BE2C (cell line): ENCODE measurements around the gene DDX31.

Experiments
- DNase-seq: peaks from one replicate; pipeline ENCODE4 v3.0.0-alpha.2; 2020
- H3K27me3 ChIP-seq: fragments of 250-450 bp; sonication (Bioruptor Pico); 2 replicates; pipeline ENCODE4 v1.5.1; 2020; ENCODE audit warnings: mild to moderate bottlenecking
- H3K36me3 ChIP-seq: fragments of 250-450 bp; sonication (Bioruptor Pico); 2 replicates; pipeline ENCODE4 v1.5.1; 2020; ENCODE audit warnings: mild to moderate bottlenecking
- H3K4me1 ChIP-seq: fragments of 250-450 bp; sonication (Bioruptor Pico); 2 replicates; pipeline ENCODE4 v1.5.1; 2020
- H3K4me3 ChIP-seq: 2 replicates; pipeline ENCODE4 v1.5.1; 2011; ENCODE audit warnings: low read depth, low read length
- H3K9me3 ChIP-seq: fragments of 250-450 bp; sonication (Bioruptor Pico); 2 replicates; pipeline ENCODE4 v1.5.1; 2020
- TF ChIP-seq, protein P1 (sequence below): IDR thresholded peaks from 2 replicates; pipeline ENCODE4 v1.5.1; 2012; ENCODE audit warnings: mild to moderate bottlenecking, low read depth, low read length

The DDX31 gene

DNA sequence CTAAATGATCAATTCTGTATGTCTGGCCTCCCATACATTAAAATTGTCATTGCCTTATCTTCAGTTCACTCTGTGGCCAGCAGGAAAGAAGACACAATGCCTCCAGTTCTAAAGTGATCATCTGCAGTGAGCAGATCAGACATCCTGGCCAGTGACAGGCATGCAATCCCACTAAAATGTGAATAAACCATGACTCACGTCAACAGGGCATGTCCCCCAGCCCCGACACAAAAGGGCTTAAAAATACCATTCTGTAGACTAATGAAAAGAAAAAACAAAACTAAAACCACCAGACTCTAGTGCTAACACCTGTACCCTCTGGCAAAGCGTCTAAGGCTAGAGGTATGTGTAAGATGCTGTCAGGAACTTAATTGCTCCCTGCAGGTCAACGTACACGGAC lies 38.5 kb downstream of the DDX31 start:
- TF ChIP-seq, protein P1, sequence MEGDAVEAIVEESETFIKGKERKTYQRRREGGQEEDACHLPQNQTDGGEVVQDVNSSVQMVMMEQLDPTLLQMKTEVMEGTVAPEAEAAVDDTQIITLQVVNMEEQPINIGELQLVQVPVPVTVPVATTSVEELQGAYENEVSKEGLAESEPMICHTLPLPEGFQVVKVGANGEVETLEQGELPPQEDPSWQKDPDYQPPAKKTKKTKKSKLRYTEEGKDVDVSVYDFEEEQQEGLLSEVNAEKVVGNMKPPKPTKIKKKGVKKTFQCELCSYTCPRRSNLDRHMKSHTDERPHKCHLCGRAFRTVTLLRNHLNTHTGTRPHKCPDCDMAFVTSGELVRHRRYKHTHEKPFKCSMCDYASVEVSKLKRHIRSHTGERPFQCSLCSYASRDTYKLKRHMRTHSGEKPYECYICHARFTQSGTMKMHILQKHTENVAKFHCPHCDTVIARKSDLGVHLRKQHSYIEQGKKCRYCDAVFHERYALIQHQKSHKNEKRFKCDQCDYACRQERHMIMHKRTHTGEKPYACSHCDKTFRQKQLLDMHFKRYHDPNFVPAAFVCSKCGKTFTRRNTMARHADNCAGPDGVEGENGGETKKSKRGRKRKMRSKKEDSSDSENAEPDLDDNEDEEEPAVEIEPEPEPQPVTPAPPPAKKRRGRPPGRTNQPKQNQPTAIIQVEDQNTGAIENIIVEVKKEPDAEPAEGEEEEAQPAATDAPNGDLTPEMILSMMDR: no peak
- no peak for DNase-seq
- H3K4me3 ChIP-seq: no peak overlapping the region
- H3K27me3 ChIP-seq: no peaks in the 10 kb centered on the region
- H3K9me3 ChIP-seq: no peaks in the 10 kb centered on the region
- H3K36me3 ChIP-seq: peaks cover 46% of the 10 kb centered on the region
- H3K4me1 ChIP-seq: no peaks in the 10 kb centered on the region; the same call in 1 of the 2 replicates

DNA sequence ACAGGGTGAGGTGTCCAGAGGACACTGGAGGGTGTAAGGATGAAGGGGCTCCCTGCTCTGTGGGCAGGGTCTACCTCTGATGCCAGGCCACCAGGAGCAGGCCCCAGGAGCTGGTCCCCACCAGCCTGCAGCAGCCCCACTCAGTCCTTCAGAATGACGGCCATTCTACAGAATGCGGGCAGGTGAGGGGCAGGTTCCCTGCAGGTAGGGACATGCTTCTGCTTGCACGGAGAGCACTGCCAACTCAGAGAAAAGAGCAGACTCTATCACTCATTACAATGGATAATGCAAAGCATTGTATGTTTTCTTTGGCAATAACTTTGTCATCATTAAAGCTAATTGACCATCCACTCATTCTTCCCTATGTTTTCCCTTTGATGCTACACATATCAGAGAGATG lies 39.0 kb downstream of the DDX31 start:
- H3K9me3 ChIP-seq: no peaks in the 10 kb centered on the region
- no peaks in the 10 kb centered on the region; the same call in 1 of the 2 replicates for H3K4me1 ChIP-seq
- DNase-seq: no peak
- peaks cover 46% of the 10 kb centered on the region for H3K36me3 ChIP-seq
- no peak overlapping the region for H3K4me3 ChIP-seq
- TF ChIP-seq, protein P1: no peak
- H3K27me3 ChIP-seq: no peaks in the 10 kb centered on the region

DNA sequence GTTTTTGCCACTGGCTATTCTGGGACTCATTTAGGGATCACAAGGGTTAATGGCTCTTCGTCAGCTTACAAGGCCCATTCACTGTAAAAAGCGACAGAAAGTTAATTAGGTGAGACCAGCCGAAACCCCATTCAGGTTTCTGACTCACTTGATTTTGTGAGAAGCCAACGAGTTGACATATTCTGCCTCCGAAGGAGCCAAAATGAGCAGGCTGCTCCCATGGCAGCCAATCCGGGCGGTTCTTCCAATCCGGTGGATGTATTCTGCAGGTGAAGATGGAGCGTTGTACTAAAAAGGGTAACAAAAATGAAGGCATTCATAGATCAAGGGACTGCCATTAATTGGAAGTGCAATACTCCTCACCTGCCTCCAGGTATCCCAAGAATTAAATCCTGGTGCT lies 39.7 kb downstream of the DDX31 start:
- Histone ChIP-seq H3K27me3 (no peaks in the 10 kb centered on the region), H3K9me3 (no peaks in the 10 kb centered on the region), H3K36me3 (peaks cover 46% of the 10 kb centered on the region), H3K4me1 (no peaks in the 10 kb centered on the region; the same call in 1 of the 2 replicates), H3K4me3 (no peak overlapping the region)
- DNase-seq: no peak
- TF ChIP-seq, protein P1: no peak

DNA sequence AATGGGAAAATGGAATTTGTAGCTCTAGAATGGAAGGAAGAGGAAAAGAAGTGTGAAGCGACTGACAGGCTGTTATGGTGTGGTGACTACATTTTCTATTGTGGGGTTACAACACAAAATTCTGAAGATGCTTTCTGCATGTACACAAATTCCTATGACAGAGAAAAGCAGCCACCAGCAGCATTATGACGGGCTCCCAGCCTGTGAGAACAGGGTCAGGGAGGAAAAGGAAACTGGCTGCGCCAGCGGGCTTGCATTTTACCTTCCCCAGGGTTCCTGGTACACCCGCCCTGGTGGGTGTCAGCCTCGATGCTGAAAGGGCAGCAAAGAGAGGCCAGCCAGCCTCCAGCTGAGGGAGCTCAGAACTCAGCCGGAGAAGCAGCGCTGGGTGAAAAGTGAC lies 41.0 kb downstream of the DDX31 start:
- no peak overlapping the region for H3K4me3 ChIP-seq
- H3K27me3 ChIP-seq: no peaks in the 10 kb centered on the region
- H3K36me3 ChIP-seq: peaks cover 55% of the 10 kb centered on the region
- no peaks in the 10 kb centered on the region; the same call in 1 of the 2 replicates for H3K4me1 ChIP-seq
- DNase-seq: no peak
- TF ChIP-seq, protein P1: no peak
- H3K9me3 ChIP-seq: no peaks in the 10 kb centered on the region

DNA sequence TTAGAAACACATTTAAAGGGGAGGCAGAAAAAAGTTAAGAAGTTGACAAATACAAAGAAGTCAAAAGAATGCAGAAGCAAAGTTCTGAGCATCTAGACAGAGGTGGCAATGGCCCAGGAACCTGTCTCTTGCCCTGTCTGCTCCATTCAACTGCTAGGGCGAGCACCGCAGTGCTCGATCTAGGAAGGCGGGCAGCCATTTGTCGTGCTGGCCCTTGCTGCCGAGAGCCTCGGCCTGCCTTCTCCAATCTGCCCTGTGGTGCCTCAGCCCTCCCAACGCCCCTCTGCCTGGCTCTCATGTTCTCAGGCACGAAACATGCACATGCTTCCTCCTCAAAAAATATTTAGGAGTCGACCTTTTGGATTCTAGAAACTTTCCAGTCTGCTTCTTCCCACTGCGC lies 42.2 kb downstream of the DDX31 start:
- no peaks in the 10 kb centered on the region for H3K9me3 ChIP-seq
- TF ChIP-seq, protein P1: no peak
- no peaks in the 10 kb centered on the region; the same call in 1 of the 2 replicates for H3K4me1 ChIP-seq
- no peak overlapping the region for H3K4me3 ChIP-seq
- DNase-seq: no peak
- H3K27me3 ChIP-seq: no peaks in the 10 kb centered on the region
- peaks cover 61% of the 10 kb centered on the region for H3K36me3 ChIP-seq

- Histone ChIP-seq H3K27me3 (no peaks in the 10 kb centered on the region), H3K36me3 (peaks cover 66% of the 10 kb centered on the region), H3K9me3 (no peaks in the 10 kb centered on the region), H3K4me1 (no peaks in the 10 kb centered on the region; the same call in 1 of the 2 replicates), H3K4me3 (no peak overlapping the region)
- TF ChIP-seq, protein P1: no peak
- DNase-seq: no peak
These were observed 42.7 kb downstream of the DDX31 start for GRCh38 chr9:132627106-132627505.
